ENCODE measurements around the gene AK5. TPM values are rescaled to one million over a fixed set of nuclear protein-coding genes. Genes with fewer than 3 reads are reported as not detected.

The AK5 gene
- total RNA-seq, 1 experiment from 2014 or later, result 3.0 TPM

DNA sequence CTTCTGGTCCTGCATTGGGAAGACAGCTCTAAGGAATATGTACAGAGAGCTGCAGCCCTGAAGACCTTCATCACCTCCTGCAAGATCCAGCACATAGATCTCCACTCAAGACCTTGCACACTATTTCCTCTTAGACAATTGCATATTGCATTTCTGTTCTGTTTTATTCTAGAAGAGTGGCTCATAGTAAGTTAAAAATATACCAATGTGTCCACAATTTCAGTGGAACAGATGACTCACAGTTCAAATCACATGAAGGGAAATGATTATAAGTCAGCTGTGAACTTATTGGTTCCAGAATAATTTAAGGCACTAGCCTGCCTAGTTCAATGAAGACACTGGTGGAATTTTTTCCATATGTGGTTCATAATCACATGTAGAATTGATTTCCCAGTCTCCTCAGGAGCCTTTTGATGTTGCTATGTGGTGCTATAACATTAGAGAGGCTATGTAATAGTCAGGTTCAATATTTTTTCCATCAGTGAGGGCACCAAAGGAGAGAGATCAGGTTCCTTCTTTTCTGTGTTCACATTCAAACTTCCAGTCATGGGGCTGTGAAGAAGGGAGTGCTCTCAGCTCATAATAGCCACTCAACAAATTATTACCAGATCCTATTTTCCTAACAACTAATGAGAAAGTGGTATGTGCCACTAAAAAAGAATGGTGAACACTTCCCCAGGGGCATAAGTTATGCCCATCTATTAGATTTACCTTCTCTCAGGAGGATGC lies 9.8 kb upstream of the AK5 start:
- peak; percentile 12 for DNase-seq (ENCODE audit: low read depth, low spot score)
- in situ Hi-C loops (cut with HindIII; ENCODE audit: low pct_unique_long_range_greater_than_20kb, low sequenced_read_pairs) (no loop called here), intact Hi-C loops (cut with micrococcal nuclease; ENCODE audit: unreplicated experiment) (no loop called here)
- Histone ChIP-seq H3K9me3 (ENCODE audit: control insufficient read depth, insufficient read depth, low read depth, low read length) (no peaks in the 10 kb centered on the region), H3K4me3 (ENCODE audit: low read depth in 2 of 2, low read length in 2 of 2) (no peak overlapping the region), H3K36me3 (ENCODE audit: control insufficient read depth, insufficient read depth, low read length) (no peaks in the 10 kb centered on the region), H3K27me3 (ENCODE audit: control insufficient read depth, insufficient read depth, low read length) (peaks cover 2% of the 10 kb centered on the region; the same call in 1 of the 2 replicates), H3K27ac (ENCODE audit: low read length) (no peak overlapping the region), H3K4me1 (ENCODE audit: control insufficient read depth, insufficient read depth, low read length) (no peaks in the 10 kb centered on the region)
- TF ChIP-seq, protein P1, sequence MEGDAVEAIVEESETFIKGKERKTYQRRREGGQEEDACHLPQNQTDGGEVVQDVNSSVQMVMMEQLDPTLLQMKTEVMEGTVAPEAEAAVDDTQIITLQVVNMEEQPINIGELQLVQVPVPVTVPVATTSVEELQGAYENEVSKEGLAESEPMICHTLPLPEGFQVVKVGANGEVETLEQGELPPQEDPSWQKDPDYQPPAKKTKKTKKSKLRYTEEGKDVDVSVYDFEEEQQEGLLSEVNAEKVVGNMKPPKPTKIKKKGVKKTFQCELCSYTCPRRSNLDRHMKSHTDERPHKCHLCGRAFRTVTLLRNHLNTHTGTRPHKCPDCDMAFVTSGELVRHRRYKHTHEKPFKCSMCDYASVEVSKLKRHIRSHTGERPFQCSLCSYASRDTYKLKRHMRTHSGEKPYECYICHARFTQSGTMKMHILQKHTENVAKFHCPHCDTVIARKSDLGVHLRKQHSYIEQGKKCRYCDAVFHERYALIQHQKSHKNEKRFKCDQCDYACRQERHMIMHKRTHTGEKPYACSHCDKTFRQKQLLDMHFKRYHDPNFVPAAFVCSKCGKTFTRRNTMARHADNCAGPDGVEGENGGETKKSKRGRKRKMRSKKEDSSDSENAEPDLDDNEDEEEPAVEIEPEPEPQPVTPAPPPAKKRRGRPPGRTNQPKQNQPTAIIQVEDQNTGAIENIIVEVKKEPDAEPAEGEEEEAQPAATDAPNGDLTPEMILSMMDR (IDR thresholded peaks at IDR 0.05), result no peak
- no peak for ATAC-seq
- ChIA-PET CTCF (no interaction called here), POLR2A (interaction anchor here (0.5 kb wide), 1 partner anchor 42 kb away, joined by 15 read pairs; no protein-coding TSS in a partner anchor)
- no TSS peak for BruUV-seq (replicated peaks)

DNA sequence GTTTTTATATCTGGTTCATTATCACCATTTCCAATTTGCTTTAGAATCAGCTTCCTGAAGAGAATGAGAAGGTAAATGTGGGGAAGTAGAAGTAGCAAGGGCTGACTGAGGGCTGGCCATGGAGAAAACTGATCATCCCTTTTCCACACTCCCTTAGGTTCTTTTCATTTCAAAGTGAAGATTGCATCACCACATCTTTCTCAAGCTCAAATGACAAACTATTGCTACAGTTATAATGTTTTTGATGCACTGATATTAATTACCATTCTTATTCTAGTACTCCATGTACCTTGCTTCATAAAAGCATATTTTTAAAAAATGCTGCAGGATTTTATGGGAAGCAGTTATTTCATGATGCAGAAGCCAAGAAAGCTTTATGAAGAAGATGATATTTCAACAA lies 7.9 kb upstream of the AK5 start:
- Histone ChIP-seq H3K4me1 (ENCODE audit: control insufficient read depth, insufficient read depth, low read length) (no peaks in the 10 kb centered on the region), H3K4me3 (ENCODE audit: low read depth in 2 of 2, low read length in 2 of 2) (no peak overlapping the region), H3K27ac (ENCODE audit: low read length) (no peak overlapping the region), H3K27me3 (ENCODE audit: control insufficient read depth, insufficient read depth, low read length) (peaks cover 2% of the 10 kb centered on the region; the same call in 1 of the 2 replicates), H3K9me3 (ENCODE audit: control insufficient read depth, insufficient read depth, low read depth, low read length) (no peaks in the 10 kb centered on the region), H3K36me3 (ENCODE audit: control insufficient read depth, insufficient read depth, low read length) (no peaks in the 10 kb centered on the region)
- in situ Hi-C loops (cut with HindIII; ENCODE audit: low pct_unique_long_range_greater_than_20kb, low sequenced_read_pairs), result no loop called here
- BruUV-seq (replicated peaks), result no TSS peak
- intact Hi-C loops (cut with micrococcal nuclease; ENCODE audit: unreplicated experiment), result no loop called here
- DNase-seq (ENCODE audit: low read depth, low spot score) (no peak), ATAC-seq (no peak)
- TF ChIP-seq, protein P1 (IDR thresholded peaks at IDR 0.05), result no peak
- TF ChIP-seq POLR2AphosphoS5 (IDR thresholded peaks at IDR 0.05; ENCODE audit: low read depth, low read length), result no peak
- no peak for TF ChIP-seq TCF7L2 (IDR thresholded peaks at IDR 0.05; ENCODE audit: low read depth, low read length)
- TF ChIP-seq SIN3A (IDR thresholded peaks at IDR 0.05; ENCODE audit: borderline replicate concordance, insufficient read depth, low read depth, low read length), result no peak
- ChIA-PET CTCF (no interaction called here), POLR2A (no interaction called here)

DNA sequence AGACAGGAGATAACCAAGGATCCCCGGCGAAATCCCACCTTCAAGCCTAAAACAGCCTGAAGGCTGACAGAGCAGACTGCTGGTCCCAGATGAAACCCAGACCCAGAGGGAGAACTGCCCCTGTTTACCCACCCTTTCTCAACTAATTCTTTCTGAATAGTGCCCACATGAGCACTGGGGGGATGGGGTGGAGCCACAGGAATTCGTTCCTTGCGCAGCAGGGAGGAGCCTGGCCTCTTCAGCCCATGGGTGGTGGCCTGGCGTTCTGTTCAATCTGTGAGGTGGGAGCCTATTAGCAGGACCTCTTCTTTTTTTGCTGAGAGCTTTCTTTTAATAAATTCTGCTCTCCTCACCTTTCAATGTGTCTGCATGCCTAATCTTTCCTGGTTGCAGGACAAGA lies 6.6 kb upstream of the AK5 start:
- in situ Hi-C loops (cut with HindIII; ENCODE audit: low pct_unique_long_range_greater_than_20kb, low sequenced_read_pairs), result no loop called here
- BruUV-seq (replicated peaks), result no TSS peak
- Histone ChIP-seq H3K36me3 (ENCODE audit: control insufficient read depth, insufficient read depth, low read length) (no peaks in the 10 kb centered on the region), H3K9me3 (ENCODE audit: control insufficient read depth, insufficient read depth, low read depth, low read length) (no peaks in the 10 kb centered on the region), H3K27me3 (ENCODE audit: control insufficient read depth, insufficient read depth, low read length) (peaks cover 4% of the 10 kb centered on the region; the same call in 1 of the 2 replicates), H3K27ac (ENCODE audit: low read length) (no peak overlapping the region), H3K4me1 (ENCODE audit: control insufficient read depth, insufficient read depth, low read length) (no peaks in the 10 kb centered on the region), H3K4me3 (ENCODE audit: low read depth in 2 of 2, low read length in 2 of 2) (no peak overlapping the region)
- TF ChIP-seq POLR2AphosphoS5 (IDR thresholded peaks at IDR 0.05; ENCODE audit: low read depth, low read length), result no peak
- TF ChIP-seq SIN3A (IDR thresholded peaks at IDR 0.05; ENCODE audit: borderline replicate concordance, insufficient read depth, low read depth, low read length), result no peak
- TF ChIP-seq, protein P2, sequence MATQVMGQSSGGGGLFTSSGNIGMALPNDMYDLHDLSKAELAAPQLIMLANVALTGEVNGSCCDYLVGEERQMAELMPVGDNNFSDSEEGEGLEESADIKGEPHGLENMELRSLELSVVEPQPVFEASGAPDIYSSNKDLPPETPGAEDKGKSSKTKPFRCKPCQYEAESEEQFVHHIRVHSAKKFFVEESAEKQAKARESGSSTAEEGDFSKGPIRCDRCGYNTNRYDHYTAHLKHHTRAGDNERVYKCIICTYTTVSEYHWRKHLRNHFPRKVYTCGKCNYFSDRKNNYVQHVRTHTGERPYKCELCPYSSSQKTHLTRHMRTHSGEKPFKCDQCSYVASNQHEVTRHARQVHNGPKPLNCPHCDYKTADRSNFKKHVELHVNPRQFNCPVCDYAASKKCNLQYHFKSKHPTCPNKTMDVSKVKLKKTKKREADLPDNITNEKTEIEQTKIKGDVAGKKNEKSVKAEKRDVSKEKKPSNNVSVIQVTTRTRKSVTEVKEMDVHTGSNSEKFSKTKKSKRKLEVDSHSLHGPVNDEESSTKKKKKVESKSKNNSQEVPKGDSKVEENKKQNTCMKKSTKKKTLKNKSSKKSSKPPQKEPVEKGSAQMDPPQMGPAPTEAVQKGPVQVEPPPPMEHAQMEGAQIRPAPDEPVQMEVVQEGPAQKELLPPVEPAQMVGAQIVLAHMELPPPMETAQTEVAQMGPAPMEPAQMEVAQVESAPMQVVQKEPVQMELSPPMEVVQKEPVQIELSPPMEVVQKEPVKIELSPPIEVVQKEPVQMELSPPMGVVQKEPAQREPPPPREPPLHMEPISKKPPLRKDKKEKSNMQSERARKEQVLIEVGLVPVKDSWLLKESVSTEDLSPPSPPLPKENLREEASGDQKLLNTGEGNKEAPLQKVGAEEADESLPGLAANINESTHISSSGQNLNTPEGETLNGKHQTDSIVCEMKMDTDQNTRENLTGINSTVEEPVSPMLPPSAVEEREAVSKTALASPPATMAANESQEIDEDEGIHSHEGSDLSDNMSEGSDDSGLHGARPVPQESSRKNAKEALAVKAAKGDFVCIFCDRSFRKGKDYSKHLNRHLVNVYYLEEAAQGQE (IDR thresholded peaks at IDR 0.05; ENCODE audit: insufficient read depth in 1 of 2, low read depth in 2 of 2, low read length in 1 of 2), result no peak
- no peak for TF ChIP-seq TCF7L2 (IDR thresholded peaks at IDR 0.05; ENCODE audit: low read depth, low read length)
- TF ChIP-seq, protein P1 (IDR thresholded peaks at IDR 0.05), result no peak
- POLR2A ChIA-PET, result no interaction called here
- no peak for ATAC-seq
- intact Hi-C loops (cut with micrococcal nuclease; ENCODE audit: unreplicated experiment), result no loop called here
- CTCF ChIA-PET, result no interaction called here
- no peak for DNase-seq (ENCODE audit: low read depth, low spot score)
